ENCODE measurements around the gene HNRNPD. TPM values are rescaled to one million over a fixed set of nuclear protein-coding genes. Genes with fewer than 3 reads are reported as not detected.

HNRNPD gene
- total RNA-seq, 1 experiment from 2014 or later = 580 TPM

- Mint-ChIP-seq H3K9me3 (no peaks in the 10 kb centered on the region), H3K4me3 (no peak overlapping the region), H3K36me3 (peaks cover 69% of the 10 kb centered on the region), H3K4me1 (no peaks in the 10 kb centered on the region), H3K27me3 (ENCODE audit: low read depth) (no peaks in the 10 kb centered on the region), H3K27ac (peak overlapping the region; percentile 65; the same call in 1 of the 2 replicates)
- DNase-seq (ENCODE audit: low spot score) (no peak), ATAC-seq (no peak)
- ChIA-PET CTCF (no interaction called here), POLR2A (no interaction called here)
- TF ChIP-seq SOX15 (CRISPR knock-in tag; IDR thresholded peaks at IDR 0.05) (no peak), AR (CRISPR knock-in tag; IDR thresholded peaks at IDR 0.05) (peak; percentile 85; the same call in 1 of the 2 replicates), MXD4 (CRISPR knock-in tag; IDR thresholded peaks at IDR 0.05; ENCODE audit: borderline replicate concordance) (no peak), NFATC4 (CRISPR knock-in tag; IDR thresholded peaks at IDR 0.05) (peak; percentile 10; the same call in 1 of the 2 replicates)
These were observed 21.5 kb downstream of the HNRNPD start for GRCh38 chr4:82352118-82352824.

GRCh38 chr4:82346126-82346525, 27.7 kb downstream of the HNRNPD start:
- ChIA-PET POLR2A (no interaction called here), CTCF (interaction anchor here (1.0 kb wide), 1 partner anchor 14 kb away, joined by 3 read pairs; no protein-coding TSS in a partner anchor)
- H3K4me1 Mint-ChIP-seq = peaks cover 27% of the 10 kb centered on the region
- H3K36me3 Mint-ChIP-seq = peaks cover 17% of the 10 kb centered on the region
- no peaks in the 10 kb centered on the region for H3K9me3 Mint-ChIP-seq
- no peak overlapping the region for H3K27ac Mint-ChIP-seq
- TF ChIP-seq ZNF416 (CRISPR knock-in tag; IDR thresholded peaks at IDR 0.05) (no peak), ZNF281 (CRISPR knock-in tag; IDR thresholded peaks at IDR 0.05) (no peak), NFYB (CRISPR knock-in tag; conservative IDR thresholded peaks at IDR 0.05; ENCODE audit: low read depth) (no peak), EMX1 (CRISPR knock-in tag; IDR thresholded peaks at IDR 0.05) (0 out of 2 replicates have a peak, but pooled peaks have one; percentile 11)
- ATAC-seq (peak; percentile 20), DNase-seq (ENCODE audit: low spot score) (no peak)
- no peaks in the 10 kb centered on the region for H3K27me3 Mint-ChIP-seq (ENCODE audit: low read depth)
- H3K4me3 Mint-ChIP-seq = no peak overlapping the region

GRCh38 chr4:82335043-82335442, 38.7 kb downstream of the HNRNPD start:
- ATAC-seq = no peak
- ChIA-PET CTCF (no interaction called here), POLR2A (no interaction called here)
- Mint-ChIP-seq H3K9me3 (peaks cover 31% of the 10 kb centered on the region), H3K27me3 (ENCODE audit: low read depth) (peaks cover 5% of the 10 kb centered on the region), H3K27ac (no peak overlapping the region), H3K4me3 (no peak overlapping the region), H3K4me1 (peaks cover 8% of the 10 kb centered on the region; the same call in 1 of the 2 replicates), H3K36me3 (peaks cover 9% of the 10 kb centered on the region)
- DNase-seq (ENCODE audit: low spot score) = no peak
- TF ChIP-seq OVOL2 (CRISPR knock-in tag; IDR thresholded peaks at IDR 0.05; ENCODE audit: borderline replicate concordance) = no peak
- no peak for TF ChIP-seq ATF1 (CRISPR knock-in tag; IDR thresholded peaks at IDR 0.05)
- no peak for TF ChIP-seq ZNF425 (CRISPR knock-in tag; conservative IDR thresholded peaks at IDR 0.05)
- no peak for TF ChIP-seq MYBL2 (CRISPR knock-in tag; IDR thresholded peaks at IDR 0.05)
- no peak for TF ChIP-seq ZNF219 (CRISPR knock-in tag; IDR thresholded peaks at IDR 0.05; ENCODE audit: borderline replicate concordance)
- TF ChIP-seq PRDM15 (CRISPR knock-in tag; IDR thresholded peaks at IDR 0.05) = no peak
- TF ChIP-seq STAT6 (CRISPR knock-in tag; conservative IDR thresholded peaks at IDR 0.05; ENCODE audit: low read depth) = no peak
- no peak for TF ChIP-seq ZNF138 (CRISPR knock-in tag; conservative IDR thresholded peaks at IDR 0.05)
- no peak for TF ChIP-seq NR3C1 (CRISPR knock-in tag; conservative IDR thresholded peaks at IDR 0.05; ENCODE audit: low read depth)

All from WTC11 (cell line).